ENCODE data around the gene KLF3. TPM values are rescaled to one million over a fixed set of nuclear protein-coding genes. Genes with fewer than 3 reads are reported as not detected.

The KLF3 gene
- total and polyA plus RNA-seq, 2 of the 4 experiments (the other 2 are of a cell fraction), result 8.2 to 12.6 TPM

GRCh38 chr4:38692421-38692820 lies 28.4 kb downstream of the KLF3 start:
- Histone ChIP-seq H4K8ac (ENCODE audit: low read depth in 2 of 2, low read length in 2 of 2) (no peak overlapping the region), H3K36me3 (ENCODE audit: control insufficient read depth, insufficient read depth, low read length) (peaks cover 48% of the 10 kb centered on the region), H3K18ac (ENCODE audit: low read depth, low read length) (no peak overlapping the region), H3K23ac (ENCODE audit: low read depth, low read length) (no peak overlapping the region), H2AK5ac (ENCODE audit: low read depth, low read length) (no peak overlapping the region), H2AFZ (replicated peaks; ENCODE audit: low read length, poor library complexity) (no peak overlapping the region), H3K27ac (ENCODE audit: insufficient read depth, low read length) (no peak overlapping the region), H4K20me1 (ENCODE audit: insufficient read depth, low read length) (peaks cover 23% of the 10 kb centered on the region), H3K9ac (ENCODE audit: low read depth, low read length) (no peak overlapping the region), H2AK9ac (replicated peaks; ENCODE audit: low read depth, low read length, poor library complexity) (no peak overlapping the region), H4K91ac (ENCODE audit: insufficient read depth, low read depth, low read length) (no peak overlapping the region), H3K14ac (replicated peaks; ENCODE audit: low read depth, low read length) (no peak overlapping the region), H3K79me1 (ENCODE audit: low read depth in 1 of 2, low read length in 2 of 2) (peaks cover 29 to 66% of the 10 kb centered on the region in 2 experiments), H2BK5ac (ENCODE audit: low read depth, low read length, poor library complexity, severe bottlenecking) (no peak overlapping the region), H2BK20ac (ENCODE audit: low read depth, low read length) (no peak overlapping the region), H3K27me3 (ENCODE audit: control insufficient read depth, insufficient read depth, low read length) (no peaks in the 10 kb centered on the region), H3K4me2 (ENCODE audit: low read depth, low read length) (no peak overlapping the region), H3K4me1 (ENCODE audit: control insufficient read depth, insufficient read depth, low read length) (peaks cover 5% of the 10 kb centered on the region), H3K9me3 (ENCODE audit: control insufficient read depth, insufficient read depth, low read length) (no peaks in the 10 kb centered on the region), H3K4me3 (ENCODE audit: insufficient read depth, low read depth, low read length) (no peak overlapping the region), H3K9me1 (ENCODE audit: insufficient read depth, low read length) (peaks cover 15% of the 10 kb centered on the region), H2BK120ac (ENCODE audit: low read depth, low read length) (no peak overlapping the region), H2BK15ac (ENCODE audit: low read depth, low read length) (no peak overlapping the region), H3K56ac (ENCODE audit: extremely low read depth, insufficient read depth, low read length) (no peak overlapping the region), H3K4ac (ENCODE audit: low read depth, low read length) (no peak overlapping the region), H4K5ac (ENCODE audit: low read depth, low read length) (no peak overlapping the region)
- dilution Hi-C loops (cut with HindIII; ENCODE audit: low sequenced_read_pairs, unreplicated experiment), result no loop called here
- ATAC-seq (ENCODE audit: low read depth) (no peak), DNase-seq (no peak)
- TF ChIP-seq CHD1 (IDR thresholded peaks at IDR 0.05; ENCODE audit: low read depth, low read length), result no peak
- TF ChIP-seq POLR2A (IDR thresholded peaks at IDR 0.05; ENCODE audit: low read depth, low read length), result 0 out of 2 replicates have a peak, but pooled peaks have one; percentile 20
- intact Hi-C loops (cut with micrococcal nuclease), result no loop called here
- POLR2A ChIA-PET (ENCODE audit: unreplicated experiment), result no interaction called here
- in situ Hi-C loops (cut with MboI; ENCODE audit: low sequenced_read_pairs), result no loop called here
- no CpG with 5 or more reads among the region's 4 CpGs for WGBS, 2 experiments (ENCODE audit: extremely low coverage in 2 of 2, insufficient read length in 1 of 2)
- no TSS peak for BruUV-seq (replicated peaks)
- CTCF ChIA-PET, result interaction anchor here (0.5 kb wide), 1 partner anchor 67 kb away, joined by 3 read pairs; no protein-coding TSS in a partner anchor
